ENCODE measurements around the gene CFAP410. TPM values are rescaled to one million over a fixed set of nuclear protein-coding genes. Genes with fewer than 3 reads are reported as not detected.

The CFAP410 gene
- total RNA-seq, 1 experiment from 2014 or later, result 16.5 TPM

DNA sequence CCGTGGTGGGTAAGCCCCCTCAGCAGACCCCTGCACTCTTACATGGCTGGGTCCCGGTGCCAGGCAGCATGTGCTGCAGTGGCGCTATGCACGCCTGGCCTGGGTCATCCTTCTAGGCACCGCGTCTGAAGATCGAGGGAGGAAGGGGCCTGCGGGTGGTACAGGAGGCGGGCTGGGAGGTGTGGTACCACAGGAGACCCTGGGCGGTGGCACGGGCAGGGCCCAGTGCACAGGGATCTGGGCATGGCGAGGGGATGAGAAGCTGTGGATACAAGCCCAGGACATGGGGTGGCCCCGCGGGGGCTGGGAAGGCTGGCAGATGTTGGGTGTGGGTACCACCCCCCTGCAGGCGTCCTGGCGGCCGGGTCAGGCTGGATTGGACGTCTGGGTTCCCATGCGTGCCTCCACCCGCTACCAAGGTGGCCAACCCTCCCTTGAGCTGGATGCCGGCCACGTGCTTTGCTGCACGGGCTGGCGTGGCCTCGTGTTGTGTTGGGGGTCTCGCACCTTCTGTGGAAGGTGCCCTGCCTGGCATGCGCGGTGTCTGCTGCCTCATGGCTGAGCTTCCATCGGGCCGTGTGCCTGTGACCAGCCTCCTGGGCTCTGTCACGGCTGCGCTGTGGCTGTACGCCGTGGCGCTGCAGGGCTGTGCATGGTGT lies 19.7 kb downstream of the CFAP410 start:
- Histone ChIP-seq H3K4me3 (ENCODE audit: low read depth, low read length) (no peak overlapping the region), H3K9me3 (no peaks in the 10 kb centered on the region), H3K36me3 (ENCODE audit: control insufficient read depth, insufficient read depth, low read length) (peaks cover 1% of the 10 kb centered on the region; the same call in 1 of the 2 replicates), H3K4me1 (no peaks in the 10 kb centered on the region), H3K27me3 (replicated peaks; ENCODE audit: control insufficient read depth, insufficient read depth, low read length) (no peaks in the 10 kb centered on the region)
- Mint-ChIP-seq H3K9me3 (ENCODE audit: unreplicated experiment) (no peaks in the 10 kb centered on the region), H3K4me1 (ENCODE audit: low read depth, unreplicated experiment) (no peaks in the 10 kb centered on the region), H3K27me3 (ENCODE audit: insufficient read depth, unreplicated experiment) (no peaks in the 10 kb centered on the region), H3K4me3 (ENCODE audit: unreplicated experiment) (no peak overlapping the region), H3K27ac (ENCODE audit: unreplicated experiment) (no peak overlapping the region), H3K36me3 (ENCODE audit: insufficient read depth, unreplicated experiment) (peaks cover 23% of the 10 kb centered on the region)
- no peak for DNase-seq
- intact Hi-C loops (cut with micrococcal nuclease; ENCODE audit: unreplicated experiment), result no loop called here
- TF ChIP-seq, protein P1, sequence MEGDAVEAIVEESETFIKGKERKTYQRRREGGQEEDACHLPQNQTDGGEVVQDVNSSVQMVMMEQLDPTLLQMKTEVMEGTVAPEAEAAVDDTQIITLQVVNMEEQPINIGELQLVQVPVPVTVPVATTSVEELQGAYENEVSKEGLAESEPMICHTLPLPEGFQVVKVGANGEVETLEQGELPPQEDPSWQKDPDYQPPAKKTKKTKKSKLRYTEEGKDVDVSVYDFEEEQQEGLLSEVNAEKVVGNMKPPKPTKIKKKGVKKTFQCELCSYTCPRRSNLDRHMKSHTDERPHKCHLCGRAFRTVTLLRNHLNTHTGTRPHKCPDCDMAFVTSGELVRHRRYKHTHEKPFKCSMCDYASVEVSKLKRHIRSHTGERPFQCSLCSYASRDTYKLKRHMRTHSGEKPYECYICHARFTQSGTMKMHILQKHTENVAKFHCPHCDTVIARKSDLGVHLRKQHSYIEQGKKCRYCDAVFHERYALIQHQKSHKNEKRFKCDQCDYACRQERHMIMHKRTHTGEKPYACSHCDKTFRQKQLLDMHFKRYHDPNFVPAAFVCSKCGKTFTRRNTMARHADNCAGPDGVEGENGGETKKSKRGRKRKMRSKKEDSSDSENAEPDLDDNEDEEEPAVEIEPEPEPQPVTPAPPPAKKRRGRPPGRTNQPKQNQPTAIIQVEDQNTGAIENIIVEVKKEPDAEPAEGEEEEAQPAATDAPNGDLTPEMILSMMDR (IDR thresholded peaks at IDR 0.05; ENCODE audit: insufficient read depth in 1 of 2, low read depth in 1 of 2, low read length in 1 of 2, severe bottlenecking in 1 of 2, unreplicated experiment in 1 of 2), result no peak
- POLR2A ChIA-PET, result no interaction called here
- BruUV-seq (replicated peaks), result no TSS peak
- CTCF ChIA-PET, result no interaction called here

DNA sequence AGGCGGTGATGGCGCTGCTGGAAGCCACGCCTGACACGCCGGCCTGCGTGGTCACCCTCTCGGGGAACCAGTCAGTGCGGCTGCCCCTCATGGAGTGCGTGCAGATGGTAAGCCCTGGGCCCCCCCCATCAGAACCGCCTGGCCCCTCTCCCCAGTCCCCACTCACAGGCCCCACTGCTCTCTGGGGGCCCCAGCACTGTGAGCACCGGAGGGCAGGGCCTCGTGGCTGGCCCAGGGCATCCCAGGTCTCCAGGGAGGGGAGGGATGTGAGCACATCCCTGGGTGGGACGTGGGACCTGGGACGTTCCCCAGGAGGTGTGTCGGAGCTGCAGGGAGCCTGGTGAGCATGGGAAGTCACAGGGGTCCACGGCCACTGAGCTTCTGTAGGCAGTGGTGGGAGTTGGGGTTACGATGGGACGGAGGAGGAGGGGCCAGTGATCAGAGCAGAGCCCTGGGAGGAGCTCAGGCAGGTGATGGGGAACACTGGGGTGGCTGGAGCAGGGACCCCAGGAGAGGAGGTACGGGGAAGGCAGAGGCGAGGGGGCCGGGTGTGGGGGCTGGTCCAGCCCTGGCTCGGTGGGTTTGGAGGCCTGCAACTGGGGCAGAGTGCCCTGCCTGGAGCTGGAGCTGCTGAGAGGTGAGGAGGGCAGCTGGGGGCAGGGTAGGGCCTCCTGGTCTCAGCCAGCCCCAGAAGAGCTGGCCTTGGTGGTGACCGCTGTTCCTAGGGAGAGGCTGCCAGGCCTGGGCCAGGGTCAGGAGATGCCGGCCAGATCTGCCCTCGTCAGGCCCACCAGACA lies 20.5 kb downstream of the CFAP410 start:
- Mint-ChIP-seq H3K4me3 (ENCODE audit: unreplicated experiment) (no peak overlapping the region), H3K9me3 (ENCODE audit: unreplicated experiment) (no peaks in the 10 kb centered on the region), H3K27ac (ENCODE audit: unreplicated experiment) (no peak overlapping the region), H3K27me3 (ENCODE audit: insufficient read depth, unreplicated experiment) (no peaks in the 10 kb centered on the region), H3K4me1 (ENCODE audit: low read depth, unreplicated experiment) (no peaks in the 10 kb centered on the region), H3K36me3 (ENCODE audit: insufficient read depth, unreplicated experiment) (peaks cover 27% of the 10 kb centered on the region)
- Histone ChIP-seq H3K27me3 (replicated peaks; ENCODE audit: control insufficient read depth, insufficient read depth, low read length) (no peaks in the 10 kb centered on the region), H3K4me3 (ENCODE audit: low read depth, low read length) (no peak overlapping the region), H3K9me3 (no peaks in the 10 kb centered on the region), H3K4me1 (no peaks in the 10 kb centered on the region), H3K36me3 (ENCODE audit: control insufficient read depth, insufficient read depth, low read length) (peaks cover 1% of the 10 kb centered on the region; the same call in 1 of the 2 replicates)
- TF ChIP-seq, protein P1 (IDR thresholded peaks at IDR 0.05; ENCODE audit: insufficient read depth in 1 of 2, low read depth in 1 of 2, low read length in 1 of 2, severe bottlenecking in 1 of 2, unreplicated experiment in 1 of 2), result no peak
- intact Hi-C loops (cut with micrococcal nuclease; ENCODE audit: unreplicated experiment), result no loop called here
- DNase-seq, result no peak
- ChIA-PET CTCF (no interaction called here), POLR2A (no interaction called here)
- BruUV-seq (replicated peaks), result no TSS peak

DNA sequence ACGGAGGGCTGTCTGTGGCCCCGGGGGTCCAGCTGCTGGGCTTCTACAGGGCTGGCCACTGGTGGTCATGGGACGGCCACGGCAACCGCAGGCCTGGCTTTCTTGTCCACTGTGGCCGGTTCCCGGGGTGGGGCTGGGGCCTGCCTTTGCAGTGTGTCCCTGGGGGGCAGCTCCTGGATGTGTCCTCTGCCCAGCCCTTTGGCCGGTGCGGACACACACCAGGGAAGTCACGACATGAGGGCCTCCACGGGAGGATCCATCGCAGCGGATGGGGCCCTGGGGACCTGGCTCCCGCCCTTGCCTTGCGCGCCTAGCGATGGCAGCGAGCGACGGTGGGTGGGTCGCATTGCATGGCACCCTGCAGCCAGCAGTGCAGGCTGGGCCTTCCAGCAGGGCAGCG lies 21.3 kb downstream of the CFAP410 start:
- Mint-ChIP-seq H3K36me3 (ENCODE audit: insufficient read depth, unreplicated experiment) (peaks cover 26% of the 10 kb centered on the region), H3K4me3 (ENCODE audit: unreplicated experiment) (no peak overlapping the region), H3K27ac (ENCODE audit: unreplicated experiment) (no peak overlapping the region), H3K27me3 (ENCODE audit: insufficient read depth, unreplicated experiment) (no peaks in the 10 kb centered on the region), H3K9me3 (ENCODE audit: unreplicated experiment) (no peaks in the 10 kb centered on the region), H3K4me1 (ENCODE audit: low read depth, unreplicated experiment) (no peaks in the 10 kb centered on the region)
- ChIA-PET CTCF (no interaction called here), POLR2A (no interaction called here)
- intact Hi-C loops (cut with micrococcal nuclease; ENCODE audit: unreplicated experiment), result no loop called here
- TF ChIP-seq, protein P1 (IDR thresholded peaks at IDR 0.05; ENCODE audit: insufficient read depth in 1 of 2, low read depth in 1 of 2, low read length in 1 of 2, severe bottlenecking in 1 of 2, unreplicated experiment in 1 of 2), result no peak
- peaks cover 1% of the 10 kb centered on the region; the same call in 1 of the 2 replicates for H3K36me3 ChIP-seq (ENCODE audit: control insufficient read depth, insufficient read depth, low read length)
- no peak overlapping the region for H3K4me3 ChIP-seq (ENCODE audit: low read depth, low read length)
- H3K4me1 ChIP-seq, result no peaks in the 10 kb centered on the region
- DNase-seq, result no peak
- H3K27me3 ChIP-seq (replicated peaks; ENCODE audit: control insufficient read depth, insufficient read depth, low read length), result no peaks in the 10 kb centered on the region
- no TSS peak for BruUV-seq (replicated peaks)
- no peaks in the 10 kb centered on the region for H3K9me3 ChIP-seq

Measured in Caco-2 (cell line).